ENCODE data around the gene MTA3.

- TF ChIP-seq, protein P1, sequence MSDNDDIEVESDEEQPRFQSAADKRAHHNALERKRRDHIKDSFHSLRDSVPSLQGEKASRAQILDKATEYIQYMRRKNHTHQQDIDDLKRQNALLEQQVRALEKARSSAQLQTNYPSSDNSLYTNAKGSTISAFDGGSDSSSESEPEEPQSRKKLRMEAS (IDR thresholded peaks at IDR 0.05; ENCODE audit: low read depth, low read length): no peak
- TF ChIP-seq POLR2A (IDR thresholded peaks at IDR 0.05; ENCODE audit: extremely low read depth, insufficient read length) (no peak), CTCF (IDR thresholded peaks at IDR 0.05; ENCODE audit: low read depth, low read length) (no peak)
These were observed 158.2 kb downstream of the MTA3 start for GRCh38 chr2:42726680-42727079.

Measured in NB4 (cell line).